Loucy (cell line): Measurements from ENCODE around the gene EFCC1.
A peak's percentile ranks its signal among the peaks of the same experiment; 100 is the strongest.

Source experiments
- H2AFZ ChIP-seq: fragments of 200-600 bp; sonication (generic); 2 replicates; pipeline ENCODE4 v1.6.0; 2016; ENCODE audit warnings: antibody characterized with exemption, mild to moderate bottlenecking, low read length, moderate library complexity
- H3F3A ChIP-seq: fragments of 200-600 bp; 2 replicates; pipeline ENCODE4 v1.6.0; 2016; ENCODE audit warnings: antibody characterized with exemption, low read depth, mild to moderate bottlenecking
- H3K27me3 ChIP-seq: fragments of 200-600 bp; sonication (generic); 2 replicates; pipeline ENCODE4 v1.6.1; 2014; ENCODE audit warnings: low read length, mild to moderate bottlenecking; ENCODE audit not compliant: insufficient read depth, poor library complexity, severe bottlenecking
- H3K36me3 ChIP-seq: fragments of 200-600 bp; sonication (generic); 2 replicates; pipeline ENCODE4 v1.6.1; 2016; ENCODE audit warnings: low read length; ENCODE audit not compliant: insufficient read depth
- H3K4me1 ChIP-seq: fragments of 200-600 bp; sonication (generic); 2 replicates; pipeline ENCODE4 v1.5.1; 2014; ENCODE audit warnings: low read length, mild to moderate bottlenecking; ENCODE audit not compliant: insufficient read depth, poor library complexity, severe bottlenecking
- H3K4me2 ChIP-seq: fragments of 200-600 bp; sonication (generic); 2 replicates; pipeline ENCODE4 v1.6.0; 2014; ENCODE audit warnings: antibody characterized with exemption, low read length, low read depth, mild to moderate bottlenecking; ENCODE audit not compliant: poor library complexity, severe bottlenecking
- H3K4me3 ChIP-seq: fragments of 200-600 bp; sonication (generic); 2 replicates; pipeline ENCODE4 v1.5.1; 2014; ENCODE audit warnings: low read length, mild to moderate bottlenecking, mixed read lengths; ENCODE audit not compliant: poor library complexity, severe bottlenecking
- H3K79me2 ChIP-seq: fragments of 200-600 bp; sonication (generic); 2 replicates; pipeline ENCODE4 v1.6.1; 2014; ENCODE audit warnings: low read length; ENCODE audit not compliant: insufficient read depth
- H3K9ac ChIP-seq: fragments of 200-600 bp; sonication (generic); 2 replicates; pipeline ENCODE4 v1.6.0; 2014; ENCODE audit warnings: mild to moderate bottlenecking, low read depth, low read length, moderate library complexity; ENCODE audit not compliant: poor library complexity, severe bottlenecking
- H3K9me2 ChIP-seq: fragments of 200-600 bp; sonication (generic); replicated peaks from 2 replicates; pipeline ENCODE4 v1.6.1; 2016; ENCODE audit warnings: low read depth, low read length, mixed read lengths
- H3K9me3 ChIP-seq: fragments of 200-600 bp; sonication (generic); 2 replicates; pipeline ENCODE4 v1.6.1; 2014; ENCODE audit warnings: mild to moderate bottlenecking, antibody characterized with exemption, low read length, low read depth; ENCODE audit not compliant: insufficient read depth
- H4K20me1 ChIP-seq: fragments of 200-600 bp; sonication (generic); 2 replicates; pipeline ENCODE4 v1.6.0; 2014; ENCODE audit warnings: antibody characterized with exemption, low read length, mild to moderate bottlenecking; ENCODE audit not compliant: insufficient read depth, poor library complexity, severe bottlenecking
- EZH2phosphoT487 ChIP-seq: fragments of 200-600 bp; IDR thresholded peaks from 2 replicates; pipeline ENCODE4 v1.6.1; 2018; ENCODE audit warnings: antibody characterized with exemption, mild to moderate bottlenecking, moderate library complexity, borderline replicate concordance
- TF ChIP-seq, protein P1 (sequence below): fragments of 200-600 bp; sonication (generic); conservative IDR thresholded peaks from 2 replicates; pipeline ENCODE4 v1.5.1; 2014; ENCODE audit warnings: mild to moderate bottlenecking, antibody characterized with exemption, low read length

The EFCC1 gene

DNA sequence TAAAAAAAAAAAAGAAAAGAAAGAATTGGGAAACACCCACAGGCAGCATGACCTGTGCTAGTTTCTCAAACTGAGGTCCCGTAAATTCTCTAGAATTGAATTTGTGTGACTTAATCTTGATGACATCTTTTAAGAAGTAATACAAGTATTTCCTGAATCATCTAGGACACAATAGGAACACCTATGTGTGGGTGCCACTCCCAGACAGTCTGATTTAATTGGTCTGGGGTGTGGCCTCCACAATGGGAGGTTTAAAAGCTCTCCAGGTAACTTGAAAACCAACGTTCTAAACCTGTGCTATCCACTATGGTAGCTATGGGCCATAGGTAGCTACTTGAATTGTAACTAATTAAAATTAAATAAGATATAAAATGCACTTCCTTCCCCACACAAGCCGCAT, 35.3 kb upstream of the EFCC1 start:
- no peak overlapping the region for H3K9ac ChIP-seq
- no peaks in the 10 kb centered on the region for H3K9me2 ChIP-seq
- H3K36me3 ChIP-seq = no peaks in the 10 kb centered on the region
- TF ChIP-seq EZH2phosphoT487 = no peak
- TF ChIP-seq, protein P1, sequence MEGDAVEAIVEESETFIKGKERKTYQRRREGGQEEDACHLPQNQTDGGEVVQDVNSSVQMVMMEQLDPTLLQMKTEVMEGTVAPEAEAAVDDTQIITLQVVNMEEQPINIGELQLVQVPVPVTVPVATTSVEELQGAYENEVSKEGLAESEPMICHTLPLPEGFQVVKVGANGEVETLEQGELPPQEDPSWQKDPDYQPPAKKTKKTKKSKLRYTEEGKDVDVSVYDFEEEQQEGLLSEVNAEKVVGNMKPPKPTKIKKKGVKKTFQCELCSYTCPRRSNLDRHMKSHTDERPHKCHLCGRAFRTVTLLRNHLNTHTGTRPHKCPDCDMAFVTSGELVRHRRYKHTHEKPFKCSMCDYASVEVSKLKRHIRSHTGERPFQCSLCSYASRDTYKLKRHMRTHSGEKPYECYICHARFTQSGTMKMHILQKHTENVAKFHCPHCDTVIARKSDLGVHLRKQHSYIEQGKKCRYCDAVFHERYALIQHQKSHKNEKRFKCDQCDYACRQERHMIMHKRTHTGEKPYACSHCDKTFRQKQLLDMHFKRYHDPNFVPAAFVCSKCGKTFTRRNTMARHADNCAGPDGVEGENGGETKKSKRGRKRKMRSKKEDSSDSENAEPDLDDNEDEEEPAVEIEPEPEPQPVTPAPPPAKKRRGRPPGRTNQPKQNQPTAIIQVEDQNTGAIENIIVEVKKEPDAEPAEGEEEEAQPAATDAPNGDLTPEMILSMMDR = no peak
- no peaks in the 10 kb centered on the region for H3K79me2 ChIP-seq
- no peaks in the 10 kb centered on the region for H3K27me3 ChIP-seq
- H2AFZ ChIP-seq = no peak overlapping the region
- no peaks in the 10 kb centered on the region for H3K9me3 ChIP-seq
- H3F3A ChIP-seq = no peaks in the 10 kb centered on the region
- H3K4me1 ChIP-seq = peaks cover 5% of the 10 kb centered on the region
- H4K20me1 ChIP-seq = no peaks in the 10 kb centered on the region
- H3K4me3 ChIP-seq = no peak overlapping the region
- no peak overlapping the region for H3K4me2 ChIP-seq

- Histone ChIP-seq H3K27me3 (no peaks in the 10 kb centered on the region), H2AFZ (no peak overlapping the region), H3K9ac (no peak overlapping the region), H3K4me2 (no peak overlapping the region), H3K4me1 (peaks cover 13% of the 10 kb centered on the region), H3K4me3 (no peak overlapping the region), H3K79me2 (no peaks in the 10 kb centered on the region), H3F3A (no peaks in the 10 kb centered on the region), H3K9me3 (no peaks in the 10 kb centered on the region), H3K9me2 (no peaks in the 10 kb centered on the region), H3K36me3 (no peaks in the 10 kb centered on the region), H4K20me1 (no peaks in the 10 kb centered on the region)
- TF ChIP-seq, protein P1 = no peak
- no peak for TF ChIP-seq EZH2phosphoT487
Measured at GRCh38 chr3:128967748-128968355, 33.3 kb upstream of the EFCC1 start.

DNA sequence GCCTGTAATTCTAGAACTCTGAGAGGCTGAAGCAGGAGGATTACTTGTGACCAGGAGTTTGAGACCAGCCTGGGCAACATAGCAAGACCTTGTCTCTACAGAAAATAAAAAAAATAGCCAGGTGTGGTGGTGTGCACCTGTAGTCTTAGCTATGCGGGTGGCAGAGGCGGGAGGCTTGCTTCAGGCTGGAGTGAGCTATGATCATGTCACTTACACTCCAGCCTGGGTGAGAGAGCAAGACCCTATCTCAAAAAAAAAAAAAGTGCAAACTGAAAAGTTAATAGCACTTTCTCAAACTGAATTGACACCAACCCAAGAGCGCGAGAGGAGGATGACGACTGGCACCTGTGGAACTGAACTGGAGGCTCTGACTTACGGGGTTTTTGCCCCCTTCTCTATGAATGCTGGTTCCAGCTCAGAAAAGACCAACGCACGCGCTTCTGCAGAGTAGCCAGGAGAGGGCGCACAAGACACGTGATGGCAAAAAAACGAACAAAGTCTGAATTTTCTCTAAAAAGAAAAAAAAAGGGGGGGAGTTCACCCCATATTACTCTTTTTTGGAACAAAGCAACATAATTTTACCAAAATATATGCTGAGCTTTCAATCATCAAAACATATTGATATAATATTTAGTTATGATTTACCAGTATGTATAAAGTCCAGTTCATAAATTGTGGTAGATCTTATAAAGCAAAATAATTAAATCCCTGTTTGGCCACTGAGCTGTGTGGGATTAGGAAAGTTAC, 30.9 kb upstream of the EFCC1 start:
- Histone ChIP-seq H4K20me1 (no peaks in the 10 kb centered on the region), H3K4me2 (no peak overlapping the region), H2AFZ (no peak overlapping the region), H3K4me1 (peaks cover 24% of the 10 kb centered on the region), H3K9me3 (no peaks in the 10 kb centered on the region), H3K4me3 (no peak overlapping the region), H3K9ac (peak overlapping the region; percentile 7), H3K36me3 (no peaks in the 10 kb centered on the region), H3K79me2 (no peaks in the 10 kb centered on the region), H3K27me3 (no peaks in the 10 kb centered on the region), H3K9me2 (no peaks in the 10 kb centered on the region), H3F3A (no peaks in the 10 kb centered on the region)
- TF ChIP-seq, protein P1 = peak; percentile 100
- no peak for TF ChIP-seq EZH2phosphoT487
